DMS53 treated with DMSO at 0.1 percent for 48 hours (cell line): ENCODE data around the gene CHMP6.
"Not testable (repeated sequence)": the region's sequence is repeated elsewhere in the genome, so short reads cannot be mapped to it uniquely, and the experiment has no call there.

Experiments
- DNase-seq: peaks from one replicate; lab custom pipeline; 2025; ENCODE audit not compliant: unreplicated experiment; lab: John Stamatoyannopoulos, UW

CHMP6 gene

DNA sequence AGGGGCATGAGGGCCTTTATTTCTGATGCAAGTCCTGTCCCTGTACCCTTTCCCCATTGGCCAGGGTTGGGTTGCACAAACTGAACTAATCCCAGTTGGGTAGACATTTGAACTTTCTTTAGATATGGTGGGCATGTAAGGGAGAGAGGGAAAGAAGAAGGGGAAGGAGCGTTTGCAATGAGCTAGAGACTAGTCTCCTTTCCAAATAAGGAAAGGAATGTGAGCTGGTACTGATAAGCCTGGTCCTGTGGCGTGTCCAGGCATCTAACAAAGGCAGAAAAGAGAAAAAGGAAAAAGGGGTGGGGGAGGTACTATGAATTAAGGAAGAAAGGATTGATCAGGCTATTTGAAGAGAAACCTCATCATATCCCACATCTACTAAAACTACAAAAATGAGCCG is 20.3 kb downstream of the CHMP6 start:
- no peak for DNase-seq

DNA sequence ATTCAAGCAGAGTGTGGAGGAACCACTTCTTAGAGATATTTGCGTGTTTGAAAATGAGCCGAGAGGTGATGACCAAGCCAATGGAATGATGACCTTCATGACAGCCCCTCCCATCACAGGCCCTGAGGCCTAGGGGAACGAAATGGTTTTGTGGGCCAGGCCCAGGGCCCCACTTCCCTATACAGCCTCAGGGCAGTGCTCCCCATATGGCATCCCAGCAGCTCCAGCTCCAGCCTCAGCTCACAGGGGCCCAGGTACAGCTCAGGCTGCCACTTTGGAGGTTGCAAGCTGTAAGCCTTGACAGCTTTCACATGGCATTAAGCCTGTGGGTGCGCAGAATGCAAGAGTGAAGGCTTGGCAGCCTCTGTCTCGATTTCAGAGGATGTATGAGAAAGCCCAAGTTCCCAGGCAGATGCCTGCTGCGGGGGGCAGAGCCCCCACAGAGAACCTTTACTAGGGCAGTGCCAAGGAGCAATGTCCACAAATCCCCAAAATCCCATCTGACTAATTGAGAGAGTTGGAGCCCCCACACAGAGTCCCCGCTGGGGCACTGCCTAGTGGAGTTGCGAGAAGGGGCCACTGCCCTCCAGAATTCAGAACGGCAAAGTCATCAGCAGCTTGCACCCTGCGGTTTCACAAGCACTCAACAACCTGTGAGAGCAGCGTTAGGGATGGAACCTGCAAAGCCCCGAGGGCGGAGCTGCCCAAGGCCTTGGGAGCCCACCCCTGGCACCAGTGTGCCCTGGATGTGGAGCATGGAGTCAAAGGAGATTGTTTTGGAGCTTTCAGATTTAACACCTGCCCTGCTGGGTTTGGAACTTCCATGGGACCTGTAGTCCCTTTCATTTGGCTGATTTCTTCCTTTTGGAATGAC is 21.2 kb downstream of the CHMP6 start:
- no peak for DNase-seq

DNA sequence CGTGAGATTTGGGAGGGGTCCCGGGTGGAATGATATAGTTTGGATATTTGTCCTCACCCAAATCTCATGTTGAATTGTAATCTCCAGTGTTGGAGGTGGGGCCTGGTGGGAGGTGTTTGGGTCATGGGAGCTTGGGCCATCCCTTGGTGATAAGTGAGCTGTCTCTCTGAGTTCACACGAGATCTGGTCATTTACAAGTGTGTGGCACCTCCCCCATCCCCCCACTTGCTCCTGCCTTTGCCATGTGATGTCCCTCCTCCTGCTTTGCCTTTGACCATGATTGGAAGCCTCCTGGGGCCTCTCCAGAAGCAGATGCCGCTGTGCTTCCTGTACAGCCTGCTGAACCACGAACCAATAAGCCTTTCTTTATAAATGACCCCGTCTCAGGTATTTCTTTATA is 22.0 kb downstream of the CHMP6 start:
- DNase-seq = no peak

DNA sequence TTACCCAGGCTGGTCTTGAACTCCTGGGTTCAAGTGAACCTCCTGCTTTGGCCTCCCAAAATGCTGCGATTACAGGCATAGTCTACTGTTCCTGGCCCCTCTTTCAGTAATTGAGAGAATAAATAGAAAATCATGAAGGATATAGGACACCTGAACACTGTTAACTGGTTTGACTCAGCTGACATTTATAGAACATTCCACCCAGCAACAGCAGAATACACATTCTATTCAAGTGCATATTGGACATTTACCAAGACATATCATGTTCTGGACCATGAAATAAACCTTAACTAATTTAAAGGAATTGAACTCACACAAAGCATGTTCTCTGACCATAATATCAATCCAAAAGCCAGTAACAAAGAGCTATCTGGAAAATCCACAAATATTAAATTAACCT is 23.5 kb downstream of the CHMP6 start:
- no peak for DNase-seq

DNA sequence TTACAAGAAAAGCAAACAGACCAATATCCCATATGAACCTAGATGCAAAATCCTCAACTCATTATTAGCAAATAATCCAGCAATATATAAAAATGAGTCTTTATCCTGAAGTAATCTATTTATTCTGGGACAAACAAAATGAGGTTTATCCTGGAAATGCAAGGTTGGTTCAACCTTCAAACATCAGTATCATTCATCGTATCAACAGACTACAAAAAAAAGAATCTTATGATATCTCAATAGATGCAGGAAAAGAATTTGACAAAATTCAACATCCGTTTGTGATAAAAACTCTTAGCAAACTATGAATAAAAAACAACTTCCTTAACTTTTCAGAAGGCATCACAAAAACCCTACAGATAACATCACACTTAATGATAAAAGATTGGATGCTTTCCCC is 24.9 kb downstream of the CHMP6 start:
- DNase-seq = no peak

DNA sequence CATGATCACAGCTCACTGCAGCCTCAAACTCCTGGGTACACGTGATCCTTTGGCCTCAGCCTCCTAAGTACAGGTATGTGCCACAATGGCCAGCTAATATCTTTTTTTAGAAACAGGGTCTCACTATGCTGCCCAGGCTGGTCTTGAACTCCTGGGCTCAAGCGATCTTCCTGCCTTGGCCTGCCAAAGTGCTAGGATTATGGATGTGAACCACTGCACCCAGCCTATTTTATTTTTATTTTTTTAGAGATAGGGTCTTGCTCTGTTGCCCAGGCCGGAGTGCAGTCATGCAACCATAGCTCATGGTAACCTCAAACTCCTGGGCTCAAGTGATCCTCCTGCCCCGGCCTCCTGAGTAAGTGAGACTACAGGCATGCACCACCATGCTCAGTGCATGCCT is 25.7 kb downstream of the CHMP6 start:
- not testable (repeated sequence) for DNase-seq

DNA sequence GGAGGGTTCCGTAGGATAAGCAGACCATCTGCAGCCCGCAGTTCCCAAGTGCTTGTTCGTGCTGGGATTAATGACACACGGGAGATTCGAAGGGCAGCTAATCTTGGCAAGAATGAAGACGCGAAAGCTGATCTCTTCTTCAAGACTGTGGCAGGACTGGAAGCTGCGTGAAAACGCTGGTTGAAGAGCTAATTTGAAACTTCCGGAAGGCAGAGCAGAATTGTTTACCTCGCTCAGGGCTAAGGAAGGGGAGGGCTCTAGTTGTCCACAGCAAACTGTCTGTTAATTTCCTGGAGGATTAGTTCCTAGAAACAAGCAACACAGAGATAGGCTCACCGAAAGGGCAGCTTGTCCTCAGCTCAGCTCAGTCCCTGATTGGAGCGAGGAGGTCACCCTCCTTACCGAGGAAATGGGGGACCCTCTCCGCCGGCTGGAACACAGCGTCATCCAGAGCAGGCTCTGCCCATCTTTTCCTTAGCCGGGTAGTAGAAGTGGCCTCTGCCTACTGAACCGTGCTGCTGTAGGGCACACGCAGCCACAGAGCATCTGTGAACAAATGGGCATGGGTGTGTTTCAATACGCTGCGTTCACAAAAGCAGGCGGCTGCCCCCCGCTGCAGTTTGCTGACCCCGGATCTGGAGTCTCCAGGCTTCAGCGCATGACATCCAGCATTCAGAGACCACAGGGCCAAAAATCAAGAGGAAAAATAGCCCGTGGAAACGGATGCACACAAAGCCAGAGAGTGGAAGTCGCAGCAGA is 26.6 kb downstream of the CHMP6 start:
- peak; percentile 69 for DNase-seq

DNA sequence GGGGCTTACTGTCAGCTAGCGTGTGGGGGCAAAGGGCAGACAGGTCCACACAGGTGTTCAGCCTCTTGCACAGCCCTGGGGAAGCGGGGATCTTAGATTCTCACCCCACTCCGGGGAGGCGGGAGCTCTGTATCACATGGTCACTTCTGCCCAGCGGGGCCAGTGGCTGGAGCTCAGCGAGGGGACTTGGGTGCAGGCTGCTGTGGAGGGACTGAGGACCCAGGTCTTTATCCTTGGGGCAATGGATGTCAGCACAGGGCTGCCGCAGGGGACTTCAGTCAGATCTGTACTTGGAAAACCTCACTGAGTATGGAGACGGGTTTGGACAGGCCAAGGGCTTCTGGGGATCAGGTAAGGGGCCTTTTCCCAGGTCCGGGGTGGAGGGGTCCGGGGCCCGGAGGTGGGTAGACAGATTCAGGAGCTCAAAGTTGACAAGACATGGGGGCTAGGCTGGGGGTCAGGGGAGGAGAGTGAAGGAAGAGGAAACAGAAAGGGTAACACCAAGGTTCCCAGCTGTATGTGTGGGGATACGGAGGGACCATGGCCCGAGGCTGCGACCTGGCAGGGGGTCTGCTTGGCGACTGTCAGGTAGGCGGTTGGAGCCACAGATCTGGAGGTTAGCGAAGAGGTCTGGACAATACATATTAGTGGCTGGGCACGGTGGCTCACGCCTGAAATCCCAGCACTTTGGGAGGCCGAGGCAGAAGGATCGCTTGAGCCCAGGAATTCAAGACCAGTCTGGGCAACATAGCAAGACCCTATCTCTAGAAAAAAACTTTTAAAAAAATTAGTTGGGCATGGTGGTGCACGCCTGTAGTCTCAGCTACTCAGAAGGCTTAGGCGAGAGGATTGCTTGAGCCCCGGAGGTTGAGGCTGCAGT is 28.2 kb downstream of the CHMP6 start:
- DNase-seq = no peak

DNA sequence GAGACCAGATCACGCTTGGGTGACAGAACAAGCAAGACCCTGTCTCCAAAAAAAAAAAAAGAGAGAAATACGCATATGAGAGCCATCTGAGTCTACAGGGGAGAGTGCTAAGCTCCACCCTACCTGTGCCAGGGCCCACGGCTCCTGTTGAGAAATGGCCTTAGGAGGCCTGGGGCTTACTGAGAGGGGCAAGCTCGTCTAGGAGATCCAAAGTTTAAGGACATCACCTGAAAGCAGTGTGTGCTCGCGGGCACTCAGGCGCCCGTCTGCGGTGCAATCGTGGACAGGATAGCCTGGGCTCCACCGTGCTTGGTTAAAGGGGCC is 28.8 kb downstream of the CHMP6 start:
- no peak for DNase-seq

DNA sequence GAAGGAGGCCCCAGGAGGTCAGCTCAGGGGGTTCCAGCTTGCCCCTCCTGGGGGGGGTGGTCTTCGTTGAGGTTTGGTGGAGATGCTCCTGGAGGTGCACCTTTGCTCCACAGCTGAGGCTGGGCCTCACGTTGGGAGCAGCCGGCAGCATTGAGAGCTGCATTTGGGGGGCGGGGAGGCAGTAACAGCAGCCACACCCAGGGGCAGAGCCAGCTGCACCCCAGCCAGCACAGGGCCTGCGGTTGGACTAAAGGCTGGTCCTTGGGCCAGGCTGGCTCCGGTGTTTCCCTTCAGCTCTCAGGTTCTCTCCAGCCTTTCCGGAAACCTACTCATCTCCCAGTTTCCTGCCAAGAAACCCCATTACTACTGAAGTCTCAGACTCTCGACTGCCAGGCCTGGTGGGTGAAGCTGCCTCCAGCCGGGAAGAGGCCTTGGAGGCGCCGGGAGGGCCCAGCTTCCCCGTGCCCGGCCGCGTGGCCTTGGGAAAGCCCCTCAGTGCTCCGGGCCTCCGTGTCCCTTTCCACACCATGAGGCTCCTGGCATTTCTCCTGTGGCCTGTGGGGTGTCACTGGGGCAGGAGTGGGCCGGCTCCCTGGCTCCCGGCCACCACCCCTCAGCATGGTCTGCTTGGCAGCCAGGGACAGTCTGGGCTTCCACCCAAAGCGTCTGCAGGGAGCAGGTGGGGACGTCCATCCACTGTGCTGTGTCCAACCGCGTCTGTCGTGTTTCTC is 29.3 kb downstream of the CHMP6 start:
- DNase-seq = no peak

DNA sequence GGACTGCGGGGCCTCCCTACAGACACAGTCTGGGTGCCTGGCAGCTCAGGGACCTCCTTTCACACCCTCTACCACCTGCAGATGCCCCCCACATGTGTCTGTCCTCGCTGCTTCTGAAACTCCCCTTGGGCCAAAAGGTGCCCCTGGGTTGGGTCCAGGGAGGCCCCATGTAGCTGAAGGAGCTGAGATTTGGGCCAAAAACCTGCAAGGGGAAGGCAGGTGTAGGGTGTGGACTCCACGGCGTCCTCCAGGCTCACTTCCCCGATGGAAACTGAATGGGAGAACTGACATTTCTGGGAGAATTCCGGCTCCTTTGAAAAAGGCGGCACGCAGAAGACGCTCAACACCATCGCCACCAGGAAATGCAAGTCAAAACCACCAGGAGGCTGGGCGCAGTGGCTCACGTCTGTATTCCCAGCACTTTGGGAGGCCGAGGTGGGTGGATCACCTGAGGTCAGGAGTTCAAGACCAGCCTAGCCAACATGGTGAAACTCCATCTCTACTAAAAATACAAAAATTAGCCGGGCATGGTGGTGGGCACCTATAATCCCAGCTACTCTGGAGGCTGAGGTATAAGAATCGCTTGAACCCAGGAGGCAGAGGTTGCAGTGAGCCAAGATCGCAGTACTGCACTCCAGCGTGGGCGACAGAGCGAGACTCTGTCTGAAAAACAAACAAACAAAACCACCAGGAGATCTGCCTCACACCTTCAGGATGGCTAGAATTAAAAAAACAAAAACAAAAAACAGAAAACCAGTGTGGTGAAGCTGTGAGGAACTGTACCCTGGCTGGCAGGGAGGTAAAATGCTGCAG is 30.1 kb downstream of the CHMP6 start:
- no peak for DNase-seq

DNA sequence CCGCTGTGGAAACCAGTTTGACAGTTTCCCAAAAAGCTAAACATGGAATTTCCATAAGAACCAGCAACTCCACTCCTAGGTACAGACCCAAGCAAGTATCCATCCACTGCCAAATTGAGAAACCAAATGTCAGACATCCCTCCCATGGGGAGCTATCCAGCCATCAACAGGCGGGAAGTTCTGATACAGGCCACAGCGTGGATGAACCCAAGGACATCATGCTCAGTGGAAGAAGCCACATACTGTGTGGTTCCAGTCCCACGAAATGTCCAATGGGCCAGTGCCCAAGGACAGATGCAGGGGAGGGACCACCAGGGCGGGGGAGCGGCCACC is 30.7 kb downstream of the CHMP6 start:
- peak; percentile 4 for DNase-seq

DNA sequence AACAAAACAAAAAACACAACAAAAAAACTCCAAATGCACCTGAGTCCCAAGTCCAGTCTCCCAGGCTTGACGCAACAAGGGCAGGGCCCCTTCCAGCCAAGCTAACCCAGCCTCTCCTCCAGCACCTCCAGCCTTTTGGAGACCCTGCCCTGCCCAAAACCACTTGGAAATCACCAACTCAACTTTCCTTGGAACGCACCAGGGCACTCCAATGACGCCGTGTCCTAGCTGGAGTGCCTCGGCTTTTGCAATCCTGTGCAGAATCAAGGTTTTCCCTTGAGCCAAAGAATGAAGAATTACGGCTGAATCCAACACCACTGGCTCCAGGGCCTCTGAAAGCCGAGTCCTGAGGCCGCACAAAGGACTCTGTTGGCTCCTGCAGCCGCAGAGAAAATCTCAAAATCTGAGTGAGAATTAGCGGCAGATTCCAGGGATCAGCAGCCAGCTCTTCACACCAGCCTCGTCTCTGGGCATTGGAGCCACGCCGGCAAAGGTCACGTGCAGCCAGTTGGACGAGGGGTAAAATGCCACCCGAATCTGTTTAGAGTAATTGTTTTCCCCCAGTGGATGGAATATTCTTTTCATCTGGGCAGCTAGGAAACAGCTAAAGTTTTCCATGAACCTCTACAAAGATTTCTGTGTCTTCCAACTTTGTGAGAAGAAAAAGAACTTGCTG is 33.6 kb downstream of the CHMP6 start:
- no peak for DNase-seq

DNA sequence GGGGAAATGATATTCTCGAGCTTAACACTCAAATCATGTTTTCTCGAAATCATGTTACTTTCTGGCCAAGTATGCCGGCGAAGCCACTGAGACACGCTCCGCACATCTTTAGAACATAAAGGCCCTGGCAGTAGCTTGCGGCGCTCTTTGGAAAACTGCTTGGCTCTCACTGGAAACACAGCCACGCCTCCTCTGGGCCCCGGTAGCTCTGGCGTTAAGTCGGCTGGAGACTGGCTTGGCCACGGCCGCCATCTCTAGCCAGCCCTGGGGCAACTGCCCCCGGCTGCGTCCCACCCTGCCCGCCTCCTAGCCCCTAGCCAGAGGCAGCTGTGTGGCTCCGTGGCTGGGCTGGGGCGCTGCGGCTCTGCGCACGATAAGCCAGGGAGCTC is 34.1 kb downstream of the CHMP6 start:
- DNase-seq = no peak

DNA sequence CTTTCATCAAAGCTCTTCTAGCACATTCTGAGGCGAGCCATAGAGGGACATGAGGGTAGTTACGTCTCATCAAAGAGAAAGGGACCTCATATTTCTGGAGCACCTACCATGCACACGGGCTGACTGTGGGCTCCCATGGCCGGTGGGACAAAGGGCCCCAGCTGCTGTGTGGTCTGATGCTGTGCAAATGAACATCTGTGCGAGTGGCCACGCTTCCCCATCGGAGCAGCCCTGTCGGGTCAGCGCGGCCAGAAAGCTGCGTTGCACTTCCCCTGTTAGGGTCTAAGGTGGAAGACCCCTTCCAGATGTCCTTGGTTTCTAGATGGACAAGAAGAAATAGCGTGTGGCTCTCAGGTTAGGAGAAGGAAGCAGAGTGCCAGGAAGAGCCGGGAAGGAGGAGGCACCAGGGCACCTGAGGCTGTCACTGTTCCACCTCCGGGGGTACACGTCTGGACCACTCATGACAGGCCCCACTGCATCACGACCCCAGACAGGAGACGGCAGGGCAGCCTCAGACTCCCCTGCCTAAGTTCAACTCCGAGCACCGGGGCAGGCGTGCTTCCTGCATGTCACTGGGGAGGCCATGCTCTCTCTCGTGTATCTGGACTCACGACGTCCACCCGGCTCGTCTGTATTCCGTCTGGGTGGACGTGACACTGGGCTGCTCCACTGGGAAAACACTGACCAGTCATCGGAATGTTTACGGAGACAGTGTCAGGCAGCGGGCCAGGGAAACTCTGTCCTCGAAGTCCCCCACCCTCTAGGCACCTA is 34.8 kb downstream of the CHMP6 start:
- DNase-seq = no peak

DNA sequence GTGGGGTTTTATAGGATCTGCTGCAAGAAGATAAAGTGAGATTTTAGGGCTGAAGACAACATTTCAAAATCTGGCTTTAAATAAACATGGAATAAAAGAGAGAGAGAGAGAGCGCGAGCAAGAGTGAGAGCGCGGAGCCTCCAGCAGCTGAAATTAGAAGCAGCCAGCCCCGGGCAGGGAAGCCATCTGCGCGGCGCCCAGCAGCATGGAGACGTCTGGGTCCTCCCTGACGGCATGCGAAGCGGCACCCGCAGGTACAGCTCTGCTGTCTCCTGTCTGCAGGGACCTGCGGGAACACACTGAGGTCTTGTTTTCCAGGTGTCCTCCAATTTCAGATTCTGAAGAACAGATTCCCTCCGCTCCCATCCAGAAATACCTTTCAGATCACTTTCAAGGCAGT is 35.4 kb downstream of the CHMP6 start:
- DNase-seq = peak; percentile 30

DNA sequence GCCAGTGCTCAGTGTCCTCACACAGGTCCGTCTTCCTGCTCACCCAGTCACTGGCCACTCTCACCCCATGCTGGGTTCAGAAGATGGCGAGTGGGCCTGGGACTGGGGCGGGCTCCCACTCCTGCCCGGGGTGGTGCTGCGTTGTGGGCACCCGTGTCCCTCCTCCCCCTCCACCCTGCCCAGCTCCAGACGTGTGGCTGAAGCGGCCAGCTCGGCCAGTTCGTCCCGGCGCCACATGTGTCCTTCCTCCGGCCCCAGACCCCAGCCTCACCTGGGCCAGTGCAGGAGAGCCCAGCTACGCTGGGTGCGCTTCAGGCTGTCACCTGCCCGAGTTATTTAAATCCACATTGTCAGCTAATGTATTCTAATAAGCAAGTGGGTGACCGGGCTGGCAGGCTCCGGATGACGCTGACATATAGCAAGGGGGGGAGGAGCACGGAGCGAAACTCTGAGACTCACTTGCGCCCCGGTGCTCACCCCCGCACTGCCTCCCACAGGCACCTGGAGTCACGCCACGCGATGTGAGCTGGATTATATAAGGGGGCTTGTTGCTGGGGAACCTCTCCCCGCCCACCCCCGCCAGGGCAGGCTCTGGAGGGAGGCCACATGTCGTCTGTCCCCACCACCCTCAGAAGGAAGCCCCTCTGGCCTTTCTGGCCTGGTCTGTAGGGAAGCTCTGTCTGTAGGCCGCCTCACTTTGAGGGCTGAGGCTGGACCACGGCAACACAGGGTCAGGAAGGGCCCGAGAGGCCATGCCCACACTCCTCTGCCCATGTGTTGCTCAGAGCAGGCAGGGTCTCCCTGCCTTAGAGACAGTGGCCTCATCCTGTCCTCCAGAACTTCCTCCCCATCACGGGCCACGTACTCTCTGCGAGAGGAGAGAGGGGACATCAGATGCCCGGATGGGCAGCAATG is 36.2 kb downstream of the CHMP6 start:
- peak; percentile 34 for DNase-seq

DNA sequence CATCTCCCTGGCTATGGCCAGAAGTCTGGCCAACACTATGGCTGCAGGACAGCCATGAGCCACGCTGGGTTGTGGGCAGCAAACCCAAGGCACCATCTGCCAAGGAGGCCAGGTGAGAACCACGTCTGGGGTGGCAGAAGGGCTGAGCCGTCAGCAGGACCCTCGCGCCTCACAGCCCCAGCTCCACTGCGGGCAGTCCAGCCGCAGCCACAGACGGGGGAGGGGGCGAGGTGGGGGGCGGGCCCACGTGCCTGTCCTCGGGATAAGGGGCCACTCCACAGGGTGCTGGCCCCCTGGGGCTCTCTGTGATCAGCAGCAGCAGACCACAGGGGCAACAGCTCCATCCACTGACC is 36.8 kb downstream of the CHMP6 start:
- no peak for DNase-seq
